DMS79 treated with DMSO at 0.1 percent for 48 hours (cell line): ENCODE results near the gene SERPIND1.
A peak's percentile ranks its signal among the peaks of the same experiment; 100 is the strongest.
"Not testable (repeated sequence)": the region's sequence is repeated elsewhere in the genome, so short reads cannot be mapped to it uniquely, and the experiment has no call there.

Experiments used
- DNase-seq: peaks from one replicate; lab custom pipeline; 2025; lab: John Stamatoyannopoulos, UW

Gene SERPIND1

GRCh38 chr22:20746431-20747189 is 27.3 kb upstream of the SERPIND1 start:
- no peak for DNase-seq

- no peak for DNase-seq
These were observed 26.7 kb upstream of the SERPIND1 start for GRCh38 chr22:20747223-20747622.

- DNase-seq, result no peak
These were observed 25.8 kb upstream of the SERPIND1 start for GRCh38 chr22:20748082-20748481.

- DNase-seq, result no peak
These were observed 25.0 kb upstream of the SERPIND1 start for GRCh38 chr22:20748731-20749428.

GRCh38 chr22:20749453-20749852 is 24.5 kb upstream of the SERPIND1 start:
- peak; percentile 51 for DNase-seq

- DNase-seq, result peak; percentile 78
These were observed 23.3 kb upstream of the SERPIND1 start for GRCh38 chr22:20750461-20751184.

- peak; percentile 58 for DNase-seq
These were observed 22.6 kb upstream of the SERPIND1 start for GRCh38 chr22:20751185-20751851.

- DNase-seq, result no peak
These were observed 21.7 kb upstream of the SERPIND1 start for GRCh38 chr22:20752104-20752741.

- DNase-seq, result no peak
These were observed 21.0 kb upstream of the SERPIND1 start for GRCh38 chr22:20752873-20753272.

GRCh38 chr22:20756846-20757245 is 17.1 kb upstream of the SERPIND1 start:
- no peak for DNase-seq

GRCh38 chr22:20758688-20759087 is 15.2 kb upstream of the SERPIND1 start:
- DNase-seq, result peak; percentile 79

- no peak for DNase-seq
These were observed 13.8 kb upstream of the SERPIND1 start for GRCh38 chr22:20760084-20760483.

GRCh38 chr22:20761536-20761935 is 12.4 kb upstream of the SERPIND1 start:
- DNase-seq, result no peak

- peak; percentile 50 for DNase-seq
These were observed 11.6 kb upstream of the SERPIND1 start for GRCh38 chr22:20762233-20762796.

- DNase-seq, result no peak
These were observed 10.1 kb upstream of the SERPIND1 start for GRCh38 chr22:20763630-20764470.

- DNase-seq, result no peak
These were observed 9.5 kb upstream of the SERPIND1 start for GRCh38 chr22:20764471-20764720.

GRCh38 chr22:20764729-20765128 is 9.2 kb upstream of the SERPIND1 start:
- DNase-seq, result no peak

GRCh38 chr22:20765938-20766337 is 8.0 kb upstream of the SERPIND1 start:
- DNase-seq, result no peak

GRCh38 chr22:20766530-20766929 is 7.4 kb upstream of the SERPIND1 start:
- DNase-seq, result no peak

GRCh38 chr22:20769496-20769826 is 4.5 kb upstream of the SERPIND1 start:
- DNase-seq, result not testable (repeated sequence)
